Measurements from ENCODE around the gene CRB1. TPM values are rescaled to one million over a fixed set of nuclear protein-coding genes. Genes with fewer than 3 reads are reported as not detected.

Gene CRB1
- total RNA-seq, 1 experiment from 2014 or later, result not detected

DNA sequence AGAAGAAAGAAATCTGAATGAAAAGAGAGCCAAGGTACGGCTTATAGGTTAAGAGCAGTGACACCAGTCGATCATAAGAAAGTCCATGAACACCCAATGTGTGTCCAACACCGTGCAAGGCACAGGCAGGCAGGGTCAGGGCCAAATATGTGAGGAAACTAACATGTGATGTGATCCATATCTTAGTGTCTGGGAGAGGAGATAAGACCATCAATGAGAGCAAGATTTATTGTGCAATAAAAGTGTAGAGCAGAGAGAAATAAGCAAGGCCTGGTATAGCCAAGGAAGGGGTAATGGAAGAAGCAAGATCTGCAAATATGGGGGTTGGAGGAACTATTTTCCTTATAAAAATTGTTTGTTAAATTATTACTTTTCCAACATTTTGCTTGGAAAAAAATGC, 198.8 kb downstream of the CRB1 start:
- no peaks in the 10 kb centered on the region for H3K9me3 ChIP-seq (ENCODE audit: control insufficient read depth, low read depth, low read length)
- no peak overlapping the region for H3K18ac ChIP-seq (ENCODE audit: insufficient read length, low read depth, low read length)
- H3K4ac ChIP-seq (ENCODE audit: low read depth, low read length), result no peak overlapping the region
- H3T11ph ChIP-seq (ENCODE audit: low read length), result no peak overlapping the region
- no peak overlapping the region for H2BK20ac ChIP-seq (ENCODE audit: low read depth, low read length, poor library complexity, severe bottlenecking)
- no peak overlapping the region for H3K9ac ChIP-seq (ENCODE audit: extremely low read depth, insufficient read length, low read length)
- no peak overlapping the region for H4K91ac ChIP-seq (ENCODE audit: insufficient read length, low read depth, low read length)
- no peak overlapping the region for H2AK5ac ChIP-seq (ENCODE audit: insufficient read length, low read length)
- H2BK15ac ChIP-seq (ENCODE audit: low read depth, low read length), result no peak overlapping the region
- H3K4me1 ChIP-seq (ENCODE audit: insufficient read depth, low read length), result peaks cover 12% of the 10 kb centered on the region
- no peak overlapping the region for H3K56ac ChIP-seq (ENCODE audit: insufficient read length, low read depth, low read length)
- Mint-ChIP-seq H3K27me3 (ENCODE audit: low read depth) (no peaks in the 10 kb centered on the region), H3K9me3 (no peaks in the 10 kb centered on the region), H3K27ac (no peak overlapping the region), H3K4me3 (no peak overlapping the region), H3K4me1 (peaks cover 40 to 45% of the 10 kb centered on the region in 2 experiments), H3K36me3 (ENCODE audit: insufficient read depth in 1 of 3, low read depth in 3 of 3) (no peaks in the 10 kb centered on the region)
- H2BK5ac ChIP-seq (ENCODE audit: insufficient read length, low read length), result no peak overlapping the region
- H3K23ac ChIP-seq (ENCODE audit: insufficient read length, low read depth, low read length), result no peak overlapping the region
- no peak overlapping the region for H2BK120ac ChIP-seq (ENCODE audit: low read depth, low read length, poor library complexity, severe bottlenecking)
- no peak overlapping the region for H2AFZ ChIP-seq (ENCODE audit: low read length)
- no peak overlapping the region for H2BK12ac ChIP-seq (ENCODE audit: insufficient read length, low read depth, low read length)
- H3K4me2 ChIP-seq (ENCODE audit: insufficient read depth, insufficient read length, low read length), result no peak overlapping the region
- no peaks in the 10 kb centered on the region for H3K27me3 ChIP-seq (ENCODE audit: insufficient read depth, low read length)
- no peaks in the 10 kb centered on the region for H4K20me1 ChIP-seq (ENCODE audit: control insufficient read depth, insufficient read depth, insufficient read length)
- no CpG with 5 or more reads among the region's 3 CpGs for WGBS (ENCODE audit: extremely low coverage, insufficient read length, low lambda C conversion rate)
- no peak overlapping the region for H3K14ac ChIP-seq (ENCODE audit: insufficient read depth, low read length)
- TF ChIP-seq, protein P1, sequence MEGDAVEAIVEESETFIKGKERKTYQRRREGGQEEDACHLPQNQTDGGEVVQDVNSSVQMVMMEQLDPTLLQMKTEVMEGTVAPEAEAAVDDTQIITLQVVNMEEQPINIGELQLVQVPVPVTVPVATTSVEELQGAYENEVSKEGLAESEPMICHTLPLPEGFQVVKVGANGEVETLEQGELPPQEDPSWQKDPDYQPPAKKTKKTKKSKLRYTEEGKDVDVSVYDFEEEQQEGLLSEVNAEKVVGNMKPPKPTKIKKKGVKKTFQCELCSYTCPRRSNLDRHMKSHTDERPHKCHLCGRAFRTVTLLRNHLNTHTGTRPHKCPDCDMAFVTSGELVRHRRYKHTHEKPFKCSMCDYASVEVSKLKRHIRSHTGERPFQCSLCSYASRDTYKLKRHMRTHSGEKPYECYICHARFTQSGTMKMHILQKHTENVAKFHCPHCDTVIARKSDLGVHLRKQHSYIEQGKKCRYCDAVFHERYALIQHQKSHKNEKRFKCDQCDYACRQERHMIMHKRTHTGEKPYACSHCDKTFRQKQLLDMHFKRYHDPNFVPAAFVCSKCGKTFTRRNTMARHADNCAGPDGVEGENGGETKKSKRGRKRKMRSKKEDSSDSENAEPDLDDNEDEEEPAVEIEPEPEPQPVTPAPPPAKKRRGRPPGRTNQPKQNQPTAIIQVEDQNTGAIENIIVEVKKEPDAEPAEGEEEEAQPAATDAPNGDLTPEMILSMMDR (conservative IDR thresholded peaks at IDR 0.05), result no peak
- H3K27ac ChIP-seq (ENCODE audit: insufficient read length, low read depth, low read length), result no peak overlapping the region
- DNase-seq, result no peak
- H4K5ac ChIP-seq (ENCODE audit: insufficient read length, low read depth, low read length), result no peak overlapping the region
- no peaks in the 10 kb centered on the region for H3K23me2 ChIP-seq (ENCODE audit: insufficient read length, low read depth, low read length, poor library complexity, severe bottlenecking)
- no peaks in the 10 kb centered on the region for H3K79me2 ChIP-seq (ENCODE audit: insufficient read depth, low read length)
- no peaks in the 10 kb centered on the region for H3K79me1 ChIP-seq (ENCODE audit: insufficient read depth, low read depth, low read length, poor library complexity, severe bottlenecking)
- no peak overlapping the region for H4K8ac ChIP-seq (replicated peaks; ENCODE audit: insufficient read length, low read depth, low read length)
